Activated CD8-positive, alpha-beta memory T cell treated with anti-CD3 and anti-CD28 coated beads, Interleukin-2, amount 10 ng/mL, durations not matched to agents 7 days and 5 days (primary cell): Measurements from ENCODE around the gene RAN. TPM values are rescaled to one million over a fixed set of nuclear protein-coding genes. Genes with fewer than 3 reads are reported as not detected.
"Not testable (repeated sequence)": the region's sequence is repeated elsewhere in the genome, so short reads cannot be mapped to it uniquely, and the experiment has no call there.

Experiments
- ATAC-seq: fragments of 150-1000 bp; cut with Tn5 transposase; one replicate; pipeline ENCODE4 v1.10.0; 2021; ENCODE audit warnings: moderate library complexity
- CTCF ChIA-PET: fragments of 350-600 bp; sonication (Branson Sonifier 250); formaldehyde crosslinking; loops from one replicate; lab custom pipeline; 2021; ENCODE audit warnings: antibody characterized with exemption; lab: Charles Lee
- DNase-seq: peaks from one replicate; pipeline ENCODE4 v3.0.0-alpha.2; 2020
- H3K27ac Mint-ChIP-seq: one replicate; pipeline ENCODE4 v1.8.0; 2021; ENCODE audit warnings: mild to moderate bottlenecking, mixed read lengths
- H3K27me3 Mint-ChIP-seq: one replicate; pipeline ENCODE4 v1.8.0; 2021; ENCODE audit warnings: mixed read lengths
- H3K36me3 Mint-ChIP-seq: one replicate; pipeline ENCODE4 v1.8.0; 2021; ENCODE audit warnings: mild to moderate bottlenecking, mixed read lengths
- H3K4me1 Mint-ChIP-seq: one replicate; pipeline ENCODE4 v1.8.0; 2021; ENCODE audit warnings: mixed read lengths
- H3K4me3 Mint-ChIP-seq: one replicate; pipeline ENCODE4 v1.8.0; 2021; ENCODE audit warnings: mild to moderate bottlenecking, moderate library complexity, mixed read lengths
- H3K9me3 Mint-ChIP-seq: one replicate; pipeline ENCODE4 v1.8.0; 2022; ENCODE audit warnings: low read depth, mixed read lengths
- total RNA-seq, 2 experiments: library from RNA; stranded (reverse); gene quantifications; one replicate each; pipeline ENCODE4 v1.2.3, GENCODE V29; 2021

The RAN gene
- total RNA-seq, 2 experiments from 2014 or later: 1,047 to 1,473 TPM

DNA sequence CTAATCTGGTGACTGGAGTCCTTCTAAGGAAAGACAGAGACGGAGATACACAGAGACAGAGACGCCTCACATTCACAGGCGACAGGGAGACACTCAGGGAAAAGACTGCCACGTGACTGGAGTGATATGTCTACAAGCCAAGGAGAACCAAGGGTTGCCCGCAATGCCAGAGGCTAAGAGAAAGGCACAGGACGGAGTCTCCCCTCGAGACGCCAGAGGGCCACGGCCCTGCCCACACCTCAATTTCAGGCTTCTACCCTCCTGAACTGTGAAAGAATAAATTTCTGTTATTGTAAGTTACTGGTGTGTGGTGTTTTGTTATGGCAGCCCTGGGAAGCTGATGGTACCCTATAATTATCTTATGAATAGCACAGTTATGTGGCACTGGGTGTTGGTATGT is 11.6 kb upstream of the RAN start:
- CTCF ChIA-PET: no interaction called here

DNA sequence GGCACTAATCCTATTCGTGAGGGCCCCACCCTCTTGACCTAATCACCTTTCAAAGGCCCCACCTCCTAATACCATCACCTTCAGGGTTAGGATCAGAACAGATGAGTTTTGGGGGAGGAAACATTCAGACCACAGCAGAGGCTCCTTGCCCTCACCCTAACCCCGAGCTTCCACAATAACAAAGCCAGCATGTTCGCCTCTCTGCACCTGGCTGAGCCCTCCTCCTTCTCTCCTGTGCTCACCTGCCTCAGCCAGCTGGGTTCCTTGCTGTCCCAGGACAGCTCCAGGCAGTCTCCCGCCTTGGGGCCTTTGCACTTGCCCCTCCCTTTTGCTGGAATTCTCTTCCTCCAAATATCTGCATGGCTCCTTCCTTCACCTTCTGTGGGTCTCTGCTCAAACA is 9.7 kb upstream of the RAN start:
- H3K27ac Mint-ChIP-seq: no peak overlapping the region
- no peak overlapping the region for H3K4me3 Mint-ChIP-seq
- H3K9me3 Mint-ChIP-seq: peaks cover 7% of the 10 kb centered on the region
- no peaks in the 10 kb centered on the region for H3K27me3 Mint-ChIP-seq
- ATAC-seq: no peak
- DNase-seq: no peak
- peaks cover 4% of the 10 kb centered on the region for H3K36me3 Mint-ChIP-seq
- H3K4me1 Mint-ChIP-seq: no peaks in the 10 kb centered on the region
- CTCF ChIA-PET: no interaction called here

More for the DNA sequence above, 11.6 kb upstream of the RAN start:
- no peak for DNase-seq
- Mint-ChIP-seq H3K27ac (no peak overlapping the region), H3K9me3 (peaks cover 10% of the 10 kb centered on the region), H3K4me1 (no peaks in the 10 kb centered on the region), H3K36me3 (peaks cover 3% of the 10 kb centered on the region), H3K4me3 (no peak overlapping the region), H3K27me3 (peaks cover 2% of the 10 kb centered on the region)
- no peak for ATAC-seq

DNA sequence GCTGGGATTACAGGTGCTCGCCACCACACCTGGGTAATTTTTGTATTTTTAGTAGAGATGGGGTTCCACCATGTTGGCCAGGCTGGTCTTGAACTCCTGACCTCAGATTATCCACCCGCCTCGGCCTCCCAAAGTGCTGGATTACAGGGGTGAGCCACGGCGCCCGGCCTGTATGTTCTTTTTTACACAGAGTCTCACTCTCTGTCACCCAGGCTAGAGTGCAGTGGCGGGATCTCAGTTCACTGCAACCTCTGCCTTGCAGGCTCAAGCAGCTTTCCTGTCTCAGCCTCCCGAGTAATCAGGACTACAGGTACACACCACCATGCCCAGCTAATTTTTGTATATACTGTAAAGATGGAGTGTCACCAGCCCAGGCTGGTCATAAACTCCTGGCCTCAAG is 9.1 kb upstream of the RAN start:
- H3K4me3 Mint-ChIP-seq, H3K27me3 Mint-ChIP-seq, H3K27ac Mint-ChIP-seq, H3K36me3 Mint-ChIP-seq, CTCF ChIA-PET, H3K9me3 Mint-ChIP-seq, DNase-seq, ATAC-seq, H3K4me1 Mint-ChIP-seq: not testable (repeated sequence)

DNA sequence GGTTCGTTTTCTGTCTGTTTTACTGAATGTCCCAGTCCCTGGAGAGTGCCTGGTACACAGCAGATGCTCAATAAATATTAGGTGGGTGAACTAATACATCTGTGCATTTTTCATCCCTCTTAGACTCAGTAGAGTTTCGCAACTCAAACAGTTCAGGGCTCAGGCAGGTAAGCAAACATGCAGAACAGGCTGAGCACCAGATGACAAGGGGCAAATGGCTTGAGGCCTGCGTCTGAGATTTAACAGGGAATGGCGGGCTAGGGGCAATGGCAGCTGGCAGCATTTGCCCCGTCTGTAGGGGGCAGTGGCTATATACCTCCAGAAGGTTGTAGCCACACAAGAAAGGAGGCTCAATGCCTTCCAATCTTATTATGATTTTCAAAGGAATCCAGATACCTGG is 8.6 kb upstream of the RAN start:
- Mint-ChIP-seq H3K36me3 (peaks cover 4% of the 10 kb centered on the region), H3K9me3 (peaks cover 3% of the 10 kb centered on the region), H3K27me3 (no peaks in the 10 kb centered on the region), H3K4me3 (no peak overlapping the region), H3K4me1 (peaks cover 2% of the 10 kb centered on the region), H3K27ac (no peak overlapping the region)
- no peak for ATAC-seq
- DNase-seq: no peak
- CTCF ChIA-PET: no interaction called here

DNA sequence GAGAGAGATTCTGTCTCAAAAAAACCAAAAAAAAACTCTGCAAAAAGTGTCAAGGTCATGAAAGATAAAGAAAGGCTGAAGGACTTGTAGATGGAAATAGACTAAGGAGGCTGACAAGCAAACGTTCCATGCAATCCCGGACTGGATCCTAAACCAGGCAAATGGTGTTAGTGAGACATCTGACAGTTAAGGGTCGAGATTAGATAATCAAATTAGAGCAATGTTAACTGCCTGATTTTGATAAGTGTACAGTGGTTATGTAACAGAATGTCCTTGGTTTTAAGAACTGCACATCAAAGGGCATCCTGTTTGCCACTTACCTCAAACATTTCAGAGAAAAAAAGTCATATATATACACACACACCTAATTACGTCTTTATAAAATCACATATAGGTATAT is 3.5 kb upstream of the RAN start:
- no peak for DNase-seq
- CTCF ChIA-PET: no interaction called here
- H3K36me3 Mint-ChIP-seq: peaks cover 13% of the 10 kb centered on the region
- H3K9me3 Mint-ChIP-seq: no peaks in the 10 kb centered on the region
- H3K27me3 Mint-ChIP-seq: no peaks in the 10 kb centered on the region
- ATAC-seq: no peak
- no peak overlapping the region for H3K4me3 Mint-ChIP-seq
- H3K4me1 Mint-ChIP-seq: peaks cover 22% of the 10 kb centered on the region
- H3K27ac Mint-ChIP-seq: no peak overlapping the region

DNA sequence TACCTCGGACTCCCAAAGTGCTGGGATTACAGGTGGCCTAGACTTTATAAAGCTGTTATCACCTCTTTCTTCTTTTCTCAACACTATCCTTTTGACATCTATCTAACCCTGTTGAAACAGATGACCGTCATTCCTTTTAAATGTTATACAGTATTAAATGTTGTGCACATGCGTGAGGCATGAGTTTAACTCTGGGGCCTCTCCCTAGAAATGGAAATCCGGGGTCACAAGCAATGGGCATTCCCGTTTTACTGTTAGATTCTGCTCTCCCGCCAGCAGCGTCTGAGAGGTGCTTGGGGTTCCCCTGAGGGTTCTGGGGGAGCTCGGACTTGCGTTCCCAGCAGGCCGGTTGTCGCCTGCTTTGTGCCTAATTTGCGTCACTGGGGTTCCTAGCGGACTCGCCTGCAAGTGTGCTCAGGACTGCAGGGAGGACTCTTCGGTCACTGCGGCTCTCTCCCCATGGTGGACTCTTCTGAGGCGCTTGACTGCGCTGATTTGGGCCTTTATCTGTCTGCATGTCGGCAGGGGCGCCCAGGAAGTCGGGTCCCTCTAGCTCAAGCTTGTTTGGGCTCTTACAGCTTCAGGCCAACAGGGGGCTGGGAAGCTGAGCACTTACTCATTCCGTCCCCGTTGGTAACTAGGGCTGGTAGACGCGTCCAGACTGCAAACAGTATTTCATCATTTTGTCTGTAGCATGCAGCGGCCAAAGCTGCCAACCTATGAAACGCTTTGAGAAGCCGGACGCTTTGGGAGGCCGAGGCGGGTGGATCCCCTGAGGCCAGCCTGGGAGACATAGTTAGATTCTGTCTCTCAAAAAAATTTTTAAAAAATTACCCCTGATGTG is 1.2 kb upstream of the RAN start:
- peak; percentile 66 for ATAC-seq
- Mint-ChIP-seq H3K27me3 (no peaks in the 10 kb centered on the region), H3K36me3 (peaks cover 34% of the 10 kb centered on the region), H3K4me1 (peaks cover 43% of the 10 kb centered on the region), H3K9me3 (no peaks in the 10 kb centered on the region), H3K4me3 (peak overlapping the region; percentile 84), H3K27ac (peak overlapping the region; percentile 97)
- DNase-seq: peak; percentile 89
- CTCF ChIA-PET: interaction anchor here (1.0 to 2.0 kb wide), 7 partner anchors 15 to 74 kb away, joined by 3 to 10 read pairs (median 4); partner anchors contain the start of gene STX2

DNA sequence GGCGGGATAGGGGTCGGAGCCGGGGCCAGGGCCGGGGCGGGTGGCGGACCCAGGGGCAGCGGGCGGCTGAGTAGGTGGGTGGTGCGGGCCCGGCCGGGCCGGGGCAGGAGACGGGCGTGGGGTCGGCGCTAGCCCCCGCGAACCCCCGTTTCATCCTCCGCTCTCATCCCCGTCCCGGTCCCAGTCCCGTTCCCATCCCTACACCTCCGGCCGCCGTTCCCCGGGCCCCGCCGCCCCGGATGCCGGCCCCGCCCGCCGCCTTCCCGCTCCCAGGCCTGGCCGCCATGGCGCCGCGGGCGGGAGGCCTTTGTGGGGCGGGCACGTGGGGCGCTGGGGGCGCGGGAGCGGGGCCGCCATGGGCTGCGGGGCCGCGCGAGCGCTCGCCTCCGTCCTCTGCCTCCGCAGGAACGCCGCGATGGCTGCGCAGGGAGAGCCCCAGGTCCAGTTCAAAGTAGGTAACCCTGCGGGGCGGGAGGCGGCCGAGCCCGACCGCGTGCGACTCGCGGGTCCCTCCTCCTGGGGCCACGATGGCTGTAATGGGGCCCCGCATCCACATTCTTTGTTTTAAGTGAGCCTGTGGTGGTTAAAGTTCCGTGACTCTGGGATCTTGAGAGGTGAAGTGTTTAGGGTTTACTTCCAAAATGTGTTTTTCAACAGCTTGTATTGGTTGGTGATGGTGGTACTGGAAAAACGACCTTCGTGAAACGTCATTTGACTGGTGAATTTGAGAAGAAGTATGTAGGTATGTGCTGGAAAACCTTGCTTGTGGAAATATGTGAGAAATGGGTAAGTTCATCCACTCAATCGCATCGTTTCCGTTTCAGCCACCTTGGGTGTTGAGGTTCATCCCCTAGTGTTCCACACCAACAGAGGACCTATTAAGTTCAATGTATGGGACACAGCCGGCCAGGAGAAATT is 572 bp downstream of the RAN start:
- Mint-ChIP-seq H3K27ac (peak overlapping the region; percentile 92), H3K27me3 (no peaks in the 10 kb centered on the region), H3K9me3 (no peaks in the 10 kb centered on the region), H3K36me3 (peaks cover 48% of the 10 kb centered on the region), H3K4me3 (peak overlapping the region; percentile 95), H3K4me1 (peaks cover 58% of the 10 kb centered on the region)
- peak; percentile 58 for DNase-seq
- CTCF ChIA-PET: no interaction called here
- ATAC-seq: peak; percentile 43

DNA sequence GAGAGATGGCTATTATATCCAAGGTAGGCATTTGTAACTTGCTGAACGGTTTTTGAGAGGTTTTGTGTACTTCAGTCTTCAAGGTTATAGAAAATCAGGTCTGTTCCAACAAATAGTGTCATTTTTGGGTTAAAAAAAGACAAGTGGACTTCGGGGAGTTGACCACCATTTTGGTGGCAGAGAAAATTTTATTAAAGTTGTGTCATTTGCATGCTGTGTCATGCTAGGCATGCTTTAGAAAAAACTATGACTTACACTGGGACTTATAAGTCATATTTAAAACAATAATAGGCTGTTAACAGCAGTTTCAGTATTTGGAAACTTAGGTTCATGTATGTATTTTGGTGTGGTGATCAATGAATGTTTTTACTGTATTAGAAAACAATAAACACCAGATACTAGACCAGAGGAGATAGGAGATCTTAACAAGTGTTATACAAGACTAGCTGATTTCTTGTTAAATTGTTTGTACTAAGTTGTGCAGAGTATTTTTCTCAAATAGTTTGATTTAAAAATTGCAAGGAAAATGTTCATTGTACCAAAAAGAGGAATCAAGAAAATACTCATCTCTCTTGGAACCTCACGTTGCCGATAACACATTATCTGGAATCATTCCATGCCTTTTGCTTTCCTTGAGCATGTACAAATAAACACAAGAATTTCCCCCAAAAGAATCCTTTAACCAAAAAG is 1.4 kb downstream of the RAN start:
- peaks cover 60% of the 10 kb centered on the region for H3K4me1 Mint-ChIP-seq
- no peaks in the 10 kb centered on the region for H3K27me3 Mint-ChIP-seq
- ATAC-seq: no peak

DNA sequence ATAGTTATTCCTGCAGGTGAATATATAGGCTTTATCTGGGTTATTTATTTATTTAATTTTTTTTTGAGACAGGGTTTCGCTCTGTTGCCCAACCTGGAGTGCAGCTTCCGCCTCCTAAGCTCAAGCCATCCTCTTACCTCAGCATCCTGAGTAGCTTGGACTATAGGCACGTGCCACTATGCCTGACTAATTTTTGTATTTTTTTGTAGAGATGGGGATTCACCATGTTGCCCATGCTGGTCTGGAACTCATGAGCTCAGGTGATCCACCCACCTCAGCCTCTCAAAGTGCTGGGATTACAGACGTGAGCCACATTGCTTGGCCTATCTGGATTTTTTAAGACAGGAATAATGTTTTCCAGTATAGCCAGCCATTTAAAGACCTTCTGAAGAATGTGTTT is 2.0 kb downstream of the RAN start:
- Mint-ChIP-seq H3K9me3 (no peaks in the 10 kb centered on the region), H3K4me3 (peak overlapping the region; percentile 95), H3K27me3 (no peaks in the 10 kb centered on the region), H3K36me3 (peaks cover 51% of the 10 kb centered on the region), H3K4me1 (peaks cover 60% of the 10 kb centered on the region), H3K27ac (peak overlapping the region; percentile 92)
- CTCF ChIA-PET: no interaction called here
- ATAC-seq: no peak
- DNase-seq: peak; percentile 42

More for the DNA sequence above, 1.4 kb downstream of the RAN start:
- H3K36me3 Mint-ChIP-seq: peaks cover 51% of the 10 kb centered on the region
- H3K9me3 Mint-ChIP-seq: no peaks in the 10 kb centered on the region
- H3K4me3 Mint-ChIP-seq: peak overlapping the region; percentile 95
- peak overlapping the region; percentile 92 for H3K27ac Mint-ChIP-seq
- no peak for DNase-seq
- CTCF ChIA-PET: no interaction called here

DNA sequence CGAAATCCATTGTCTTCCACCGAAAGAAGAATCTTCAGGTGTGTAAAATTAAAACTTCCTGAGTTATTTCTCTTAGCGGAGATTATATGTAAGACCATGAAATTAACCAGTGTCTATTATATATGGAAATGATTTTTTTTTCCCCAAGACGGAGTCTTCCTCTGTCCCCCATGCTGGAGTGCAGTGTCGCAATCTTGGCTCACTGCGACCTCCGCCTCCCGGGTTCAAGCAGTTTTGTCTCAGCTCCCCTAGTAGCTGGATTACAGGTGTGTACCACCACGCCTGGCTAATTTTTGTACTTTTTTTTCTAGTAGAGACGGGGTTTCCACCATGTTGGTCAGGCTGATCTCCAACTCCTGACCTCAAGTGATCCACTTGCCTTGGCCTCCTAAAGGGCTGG is 2.8 kb downstream of the RAN start:
- H3K4me3 Mint-ChIP-seq: peak overlapping the region; percentile 95

DNA sequence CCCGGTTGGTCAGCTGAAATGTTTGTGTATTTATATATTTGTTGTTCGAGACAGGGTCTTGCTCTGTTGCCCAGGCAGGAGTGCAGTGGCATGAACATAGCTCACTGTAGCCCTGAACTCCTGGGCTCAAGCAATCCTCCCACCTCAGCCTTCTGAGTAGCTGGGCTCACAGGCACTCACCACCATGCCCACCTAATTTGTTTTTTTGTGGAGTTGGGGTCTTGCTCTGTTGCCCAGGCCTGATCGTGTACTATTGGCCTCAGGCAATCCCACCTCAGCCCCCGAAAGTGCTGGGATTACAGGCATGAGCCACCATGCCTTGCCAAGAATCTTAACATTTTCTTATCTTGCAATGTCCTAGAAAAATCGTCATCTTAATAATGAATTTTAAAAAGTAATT is 3.3 kb downstream of the RAN start:
- ATAC-seq (no peak), DNase-seq (no peak)
- CTCF ChIA-PET: no interaction called here
- H3K9me3 Mint-ChIP-seq: no peaks in the 10 kb centered on the region
- H3K27ac Mint-ChIP-seq: no peak overlapping the region
- peaks cover 51% of the 10 kb centered on the region for H3K36me3 Mint-ChIP-seq
- H3K4me1 Mint-ChIP-seq: peaks cover 73% of the 10 kb centered on the region
- H3K4me3 Mint-ChIP-seq: no peak overlapping the region
- H3K27me3 Mint-ChIP-seq: no peaks in the 10 kb centered on the region

More for the DNA sequence above, 2.8 kb downstream of the RAN start:
- Mint-ChIP-seq H3K27me3 (no peaks in the 10 kb centered on the region), H3K4me1 (peaks cover 68% of the 10 kb centered on the region), H3K27ac (peak overlapping the region; percentile 92), H3K36me3 (peaks cover 51% of the 10 kb centered on the region), H3K9me3 (no peaks in the 10 kb centered on the region)
- ATAC-seq: no peak
- no peak for DNase-seq
- CTCF ChIA-PET: no interaction called here

DNA sequence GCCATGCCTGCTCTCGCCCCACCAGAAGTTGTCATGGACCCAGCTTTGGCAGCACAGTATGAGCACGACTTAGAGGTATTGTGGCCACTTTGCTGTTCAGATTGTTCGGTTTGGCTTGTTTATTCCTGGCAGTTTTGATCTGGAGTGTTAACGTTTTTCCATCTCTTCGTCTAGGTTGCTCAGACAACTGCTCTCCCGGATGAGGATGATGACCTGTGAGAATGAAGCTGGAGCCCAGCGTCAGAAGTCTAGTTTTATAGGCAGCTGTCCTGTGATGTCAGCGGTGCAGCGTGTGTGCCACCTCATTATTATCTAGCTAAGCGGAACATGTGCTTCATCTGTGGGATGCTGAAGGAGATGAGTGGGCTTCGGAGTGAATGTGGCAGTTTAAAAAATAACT is 3.8 kb downstream of the RAN start:
- H3K27ac Mint-ChIP-seq, H3K27me3 Mint-ChIP-seq, CTCF ChIA-PET, ATAC-seq, DNase-seq, H3K9me3 Mint-ChIP-seq, H3K4me3 Mint-ChIP-seq: not testable (repeated sequence)
- Mint-ChIP-seq H3K36me3 (peaks cover 51% of the 10 kb centered on the region), H3K4me1 (peaks cover 74% of the 10 kb centered on the region)

DNA sequence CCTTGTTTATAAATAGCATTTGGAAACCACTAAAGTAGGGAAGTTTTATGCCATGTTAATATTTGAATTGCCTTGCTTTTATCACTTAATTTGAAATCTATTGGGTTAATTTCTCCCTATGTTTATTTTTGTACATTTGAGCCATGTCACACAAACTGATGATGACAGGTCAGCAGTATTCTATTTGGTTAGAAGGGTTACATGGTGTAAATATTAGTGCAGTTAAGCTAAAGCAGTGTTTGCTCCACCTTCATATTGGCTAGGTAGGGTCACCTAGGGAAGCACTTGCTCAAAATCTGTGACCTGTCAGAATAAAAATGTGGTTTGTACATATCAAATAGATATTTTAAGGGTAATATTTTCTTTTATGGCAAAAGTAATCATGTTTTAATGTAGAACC is 4.4 kb downstream of the RAN start:
- H3K4me1 Mint-ChIP-seq: peaks cover 74% of the 10 kb centered on the region
- no peak overlapping the region for H3K27ac Mint-ChIP-seq
- CTCF ChIA-PET: no interaction called here
- ATAC-seq: no peak
- DNase-seq: no peak
- no peaks in the 10 kb centered on the region for H3K9me3 Mint-ChIP-seq
- no peaks in the 10 kb centered on the region for H3K27me3 Mint-ChIP-seq
- peaks cover 51% of the 10 kb centered on the region for H3K36me3 Mint-ChIP-seq
- H3K4me3 Mint-ChIP-seq: no peak overlapping the region
